GM19351 (cell line): Measurements from ENCODE around the gene NUDT16L1.

Experiments used
- ATAC-seq: cut with Tn5 transposase; IDR thresholded peaks from one replicate; pipeline ENCODE4 v1.9.1; 2021; ENCODE audit warnings: mild to moderate bottlenecking, moderate library complexity; ENCODE audit not compliant: unreplicated experiment

The NUDT16L1 gene

DNA sequence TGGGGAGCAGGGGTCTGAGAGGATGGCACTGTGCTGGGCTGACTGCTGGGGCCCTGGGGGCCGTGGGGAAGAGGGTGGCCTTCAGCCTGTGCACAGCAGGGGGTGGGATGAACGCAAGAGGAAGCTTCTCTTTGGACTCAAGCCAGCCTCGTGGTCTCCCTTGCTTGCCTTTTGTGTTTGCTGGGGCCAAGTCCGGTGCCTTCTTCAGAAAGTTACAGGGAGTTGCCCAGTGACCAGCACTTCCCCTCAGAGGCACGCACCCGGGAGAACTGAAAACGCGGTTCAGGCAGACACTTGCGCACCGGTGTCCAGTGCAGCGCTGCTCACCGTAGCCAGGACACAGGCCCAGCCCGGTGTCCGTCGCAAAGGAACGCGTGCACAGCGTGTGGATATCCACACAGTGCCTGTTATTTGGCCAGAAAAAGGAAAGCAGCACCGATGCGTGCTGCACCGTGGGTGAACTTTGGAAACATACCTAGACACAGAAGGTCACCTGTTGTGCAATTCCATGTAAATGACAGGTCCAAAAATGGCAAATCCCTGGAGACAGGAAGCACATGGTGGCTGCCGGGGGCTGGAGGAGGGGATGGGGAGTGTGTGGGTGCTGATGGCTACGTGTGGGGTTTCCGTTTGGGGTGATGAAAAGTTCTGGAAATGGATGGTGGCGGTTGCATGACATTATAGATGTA is 29.4 kb upstream of the NUDT16L1 start:
- no peak for ATAC-seq

DNA sequence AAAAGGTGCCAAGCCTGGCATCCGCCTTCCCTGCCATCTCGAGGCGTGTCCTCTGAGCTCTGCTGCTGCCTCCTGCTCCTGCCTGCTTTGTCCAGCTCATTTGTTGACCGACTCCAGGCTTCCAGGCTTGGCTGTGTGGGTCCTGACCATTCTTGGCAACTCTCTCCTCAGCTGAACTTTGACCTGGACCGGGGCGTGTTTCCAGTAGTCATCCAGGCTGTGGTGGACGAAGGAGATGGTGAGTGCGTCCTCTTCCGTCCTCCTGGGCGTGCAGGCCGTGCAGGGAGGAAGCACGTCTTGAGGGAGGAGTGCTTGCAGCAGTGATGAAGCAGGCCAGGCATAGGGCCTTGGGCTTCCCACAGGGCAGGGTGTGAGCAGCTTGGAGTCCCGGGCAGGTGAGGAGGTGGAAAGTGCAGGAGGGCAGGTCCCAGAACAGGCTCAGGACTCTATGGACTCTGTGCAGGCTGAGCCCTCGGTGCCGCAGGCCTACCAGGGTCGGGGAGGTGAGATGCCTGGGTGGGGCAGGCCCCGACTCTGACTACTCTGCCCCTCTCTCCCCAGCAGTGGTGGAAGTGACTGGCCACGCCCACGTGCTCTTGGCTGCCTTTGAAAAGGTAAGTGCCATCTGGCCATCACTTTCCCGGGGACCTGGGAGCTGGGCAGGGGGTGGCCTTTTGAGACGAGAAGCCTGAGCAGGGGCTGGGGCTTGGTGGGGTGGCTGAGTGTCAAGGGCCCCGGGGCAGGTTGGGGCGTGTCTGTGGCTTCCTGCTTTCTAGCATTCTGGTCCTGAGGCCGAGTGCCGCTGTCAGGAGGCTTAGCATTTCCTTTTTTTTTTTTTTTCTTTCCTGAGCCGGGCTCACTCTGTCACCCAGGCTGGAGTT is 28.6 kb upstream of the NUDT16L1 start:
- no peak for ATAC-seq

GRCh38 chr16:4666537-4667202 is 26.7 kb upstream of the NUDT16L1 start:
- no peak for ATAC-seq

GRCh38 chr16:4667203-4667963 is 26.0 kb upstream of the NUDT16L1 start:
- no peak for ATAC-seq

- no peak for ATAC-seq
These were observed 24.9 kb upstream of the NUDT16L1 start for GRCh38 chr16:4668313-4668960.

DNA sequence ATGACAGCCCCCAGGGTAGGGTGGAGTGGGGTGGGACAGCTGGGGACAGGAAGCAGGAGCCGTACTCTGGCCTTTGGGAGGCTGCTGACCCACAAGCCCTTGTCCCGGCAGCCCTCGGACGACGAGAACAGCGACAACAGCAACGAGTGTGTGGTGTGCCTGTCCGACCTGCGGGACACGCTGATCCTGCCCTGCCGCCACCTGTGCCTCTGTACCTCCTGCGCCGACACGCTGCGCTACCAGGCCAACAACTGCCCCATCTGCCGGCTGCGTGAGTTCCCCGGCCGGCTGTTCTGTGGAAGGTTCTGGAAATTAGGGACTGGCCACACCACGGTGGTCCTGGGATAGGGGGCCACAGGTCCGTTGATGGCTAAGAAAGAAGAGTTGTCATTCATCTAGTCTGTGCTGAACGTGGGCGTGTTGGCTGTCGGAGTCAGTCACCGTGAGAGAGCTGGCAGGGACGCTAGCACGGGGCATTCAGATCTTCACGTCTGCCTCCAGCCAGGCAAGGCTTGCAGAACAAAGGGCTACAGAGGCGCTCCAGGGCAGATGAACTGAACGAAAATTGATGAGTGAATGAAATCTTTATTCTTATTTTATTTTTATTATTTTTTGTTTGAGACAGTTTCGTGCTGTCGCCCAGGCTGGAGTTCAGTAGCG is 19.8 kb upstream of the NUDT16L1 start:
- ATAC-seq, result no peak

- ATAC-seq, result no peak
These were observed 18.3 kb upstream of the NUDT16L1 start for GRCh38 chr16:4674926-4675530.

DNA sequence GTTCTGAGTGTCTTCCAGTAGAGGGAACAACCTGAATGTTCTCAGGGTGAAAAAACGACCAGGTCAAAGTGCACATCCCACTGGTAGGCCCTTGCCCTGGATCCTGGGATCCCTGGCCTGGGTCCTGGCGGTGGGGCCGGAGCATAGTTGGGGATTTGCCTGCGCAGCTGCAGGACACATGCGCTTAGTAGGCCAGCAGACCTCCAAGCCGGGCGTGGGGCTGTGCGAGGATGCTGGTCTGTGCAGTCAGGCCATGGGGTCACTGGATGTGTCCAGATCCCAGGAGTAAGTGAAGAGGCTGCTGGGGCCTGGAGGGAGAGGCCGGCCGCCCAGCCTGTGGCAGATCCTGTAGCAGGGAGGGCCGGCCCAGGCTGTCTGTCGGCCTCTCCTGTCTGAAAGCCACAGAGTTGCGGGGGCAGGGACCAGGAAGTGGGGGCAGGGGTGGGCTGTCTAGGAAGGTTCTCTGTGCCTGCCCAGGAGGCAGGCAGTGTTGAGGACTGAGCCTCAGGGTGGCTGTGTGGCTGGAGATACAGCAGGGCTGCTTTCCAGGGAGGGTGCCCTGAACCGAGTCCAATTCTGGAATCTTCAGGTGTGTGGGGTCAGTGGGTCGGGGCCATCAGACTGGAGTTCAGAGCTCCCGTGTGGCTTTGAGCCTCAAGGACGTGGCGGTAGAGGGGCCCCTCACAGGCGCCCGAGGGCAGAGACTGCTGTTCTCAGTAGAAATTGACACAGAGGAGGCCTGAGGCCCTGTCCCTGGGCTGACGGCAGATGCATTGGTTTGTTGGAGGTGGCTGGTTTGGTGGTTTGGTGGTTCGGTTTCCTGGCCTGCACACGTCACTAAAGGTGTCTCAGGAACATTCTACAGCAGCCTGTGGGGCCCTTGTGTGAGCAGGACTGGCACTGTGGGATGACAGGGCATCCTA is 17.2 kb upstream of the NUDT16L1 start:
- ATAC-seq, result no peak

DNA sequence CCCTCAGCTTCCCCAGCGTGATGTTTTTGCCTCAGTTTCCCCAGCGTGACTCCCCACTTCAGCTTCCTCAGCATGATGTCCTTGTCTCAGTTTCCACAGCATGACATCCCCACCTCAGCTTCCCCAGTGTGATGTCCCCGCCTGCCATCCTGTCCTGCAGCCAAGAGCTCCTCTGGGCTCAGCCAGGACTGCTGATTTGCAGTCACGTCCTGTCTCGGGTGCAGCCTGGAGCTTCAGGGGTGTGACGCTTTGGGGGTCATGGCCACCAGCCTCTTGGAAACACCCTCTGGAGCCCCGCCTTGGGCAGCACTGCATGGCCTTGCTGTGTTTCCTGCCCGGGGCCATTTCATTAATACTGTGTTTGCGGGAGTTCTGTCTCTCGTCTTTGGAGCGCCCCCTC is 16.5 kb upstream of the NUDT16L1 start:
- no peak for ATAC-seq

GRCh38 chr16:4677390-4677789 is 16.0 kb upstream of the NUDT16L1 start:
- no peak for ATAC-seq

GRCh38 chr16:4677994-4678393 is 15.4 kb upstream of the NUDT16L1 start:
- ATAC-seq, result no peak

DNA sequence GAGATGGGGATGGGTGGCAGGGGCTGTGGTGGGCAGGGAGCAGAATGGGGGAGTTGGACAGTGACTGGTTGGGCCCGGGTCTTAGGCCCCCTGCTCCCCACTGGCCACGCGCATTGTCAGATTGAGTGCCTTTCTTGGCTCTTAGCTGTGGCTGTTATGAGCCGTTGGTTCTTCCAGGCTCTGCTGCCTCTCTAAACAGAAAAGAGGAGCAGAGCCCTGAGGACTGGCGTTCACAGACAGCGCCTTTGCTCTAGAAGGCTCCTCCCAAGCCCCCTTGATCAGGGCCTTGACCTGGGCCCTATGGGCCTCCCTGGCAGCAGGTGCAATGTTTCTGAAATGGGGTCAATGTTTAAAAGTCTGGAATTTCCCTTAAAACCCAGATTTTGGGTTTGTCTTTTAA is 14.8 kb upstream of the NUDT16L1 start:
- ATAC-seq, result no peak

DNA sequence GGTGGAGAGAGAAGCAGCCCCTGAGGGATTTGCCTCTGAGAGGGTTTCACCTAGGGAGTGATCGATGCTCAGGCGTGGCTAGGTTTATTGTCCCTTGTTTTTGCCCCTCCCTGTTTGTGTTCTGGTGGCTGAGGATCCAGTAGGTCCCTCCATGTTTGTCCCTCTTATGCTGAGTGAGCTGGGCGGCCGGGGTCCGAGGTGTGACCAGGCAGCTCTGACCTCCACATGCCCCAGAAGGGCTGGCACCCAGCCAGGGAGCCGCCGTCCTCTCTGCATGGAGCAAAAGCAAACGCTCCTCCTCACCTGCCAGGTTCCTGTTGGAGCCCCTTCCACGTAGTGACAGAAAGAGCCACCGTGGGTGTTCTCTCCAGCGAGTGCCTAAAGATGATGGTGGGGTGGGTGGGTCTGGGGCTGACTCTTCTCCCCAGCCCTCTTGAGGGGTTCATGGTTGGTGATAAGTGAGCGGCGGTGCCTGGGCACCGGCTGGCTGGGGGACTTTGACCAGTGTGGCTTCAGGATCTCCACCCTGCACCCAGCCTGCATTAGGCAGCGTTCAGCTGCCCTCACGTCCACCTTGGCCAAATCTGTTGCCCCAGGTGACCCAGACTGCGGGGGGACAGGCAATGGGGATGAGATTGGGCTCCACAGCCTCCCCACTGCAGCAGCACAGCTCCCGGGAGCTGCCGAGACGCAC is 14.1 kb upstream of the NUDT16L1 start:
- ATAC-seq, result no peak

- ATAC-seq, result no peak
These were observed 13.3 kb upstream of the NUDT16L1 start for GRCh38 chr16:4679850-4680636.

- ATAC-seq, result no peak
These were observed 12.5 kb upstream of the NUDT16L1 start for GRCh38 chr16:4680673-4681470.

DNA sequence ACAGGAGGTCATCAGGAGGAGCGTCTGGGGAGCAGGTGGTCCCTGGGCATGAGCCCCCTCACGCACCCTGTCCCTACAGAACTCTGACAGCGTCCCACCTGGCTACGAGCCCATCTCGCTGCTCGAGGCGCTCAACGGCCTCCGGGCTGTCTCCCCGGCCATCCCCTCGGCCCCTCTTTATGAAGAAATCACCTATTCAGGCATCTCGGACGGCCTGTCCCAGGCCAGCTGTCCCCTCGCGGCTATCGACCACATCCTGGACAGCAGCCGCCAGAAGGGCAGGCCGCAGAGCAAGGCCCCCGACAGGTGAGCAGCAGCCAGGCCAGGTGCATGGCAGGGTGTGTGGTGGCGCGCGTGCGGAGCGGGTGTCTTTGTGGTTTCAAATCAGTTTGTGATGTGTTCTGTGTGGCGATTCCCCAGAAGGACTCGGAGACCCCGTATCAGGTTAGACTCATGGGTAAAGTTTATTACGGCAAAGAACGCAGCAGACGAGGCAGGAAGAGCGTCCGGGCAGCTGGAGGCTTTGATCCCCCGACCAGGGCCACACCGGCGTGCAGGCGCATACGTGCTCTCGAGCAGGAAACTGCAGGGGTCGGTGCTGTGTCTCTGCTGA is 11.8 kb upstream of the NUDT16L1 start:
- no peak for ATAC-seq
